ENCODE measurements around the gene RGL1.

- TF ChIP-seq, protein P1, sequence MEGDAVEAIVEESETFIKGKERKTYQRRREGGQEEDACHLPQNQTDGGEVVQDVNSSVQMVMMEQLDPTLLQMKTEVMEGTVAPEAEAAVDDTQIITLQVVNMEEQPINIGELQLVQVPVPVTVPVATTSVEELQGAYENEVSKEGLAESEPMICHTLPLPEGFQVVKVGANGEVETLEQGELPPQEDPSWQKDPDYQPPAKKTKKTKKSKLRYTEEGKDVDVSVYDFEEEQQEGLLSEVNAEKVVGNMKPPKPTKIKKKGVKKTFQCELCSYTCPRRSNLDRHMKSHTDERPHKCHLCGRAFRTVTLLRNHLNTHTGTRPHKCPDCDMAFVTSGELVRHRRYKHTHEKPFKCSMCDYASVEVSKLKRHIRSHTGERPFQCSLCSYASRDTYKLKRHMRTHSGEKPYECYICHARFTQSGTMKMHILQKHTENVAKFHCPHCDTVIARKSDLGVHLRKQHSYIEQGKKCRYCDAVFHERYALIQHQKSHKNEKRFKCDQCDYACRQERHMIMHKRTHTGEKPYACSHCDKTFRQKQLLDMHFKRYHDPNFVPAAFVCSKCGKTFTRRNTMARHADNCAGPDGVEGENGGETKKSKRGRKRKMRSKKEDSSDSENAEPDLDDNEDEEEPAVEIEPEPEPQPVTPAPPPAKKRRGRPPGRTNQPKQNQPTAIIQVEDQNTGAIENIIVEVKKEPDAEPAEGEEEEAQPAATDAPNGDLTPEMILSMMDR (conservative IDR thresholded peaks at IDR 0.05), result no peak
- no peak for TF ChIP-seq ZFX (IDR thresholded peaks at IDR 0.05)
Measured at GRCh38 chr1:183859119-183859518, 54.2 kb downstream of the RGL1 start.
